Right atrium auricular region (tissue), 2 donors: ENCODE results near the gene DNAH8. TPM values are rescaled to one million over a fixed set of nuclear protein-coding genes. Genes with fewer than 3 reads are reported as not detected.

Source experiments
- DNase-seq: peaks from one replicate; pipeline ENCODE4 v3.0.0-alpha.2; 2019; ENCODE audit warnings: low spot score
- H3K27ac ChIP-seq, 2 donors: fragments of 200-600 bp; sonication (generic); 1 replicate in 1 of 2; 2 replicates in 1 of 2; pipeline ENCODE4 v1.5.1; 2016 to 2019
- H3K27me3 ChIP-seq, 2 donors: fragments of 200-600 bp; sonication (generic); one replicate each; pipeline versions ENCODE4 v1.5.1 to v1.6.0; 2017 to 2019
- H3K36me3 ChIP-seq: fragments of 200-600 bp; sonication (generic); one replicate; pipeline ENCODE4 v1.5.1; 2016
- H3K4me1 ChIP-seq, 2 donors: fragments of 200-600 bp; sonication (generic); one replicate each; pipeline versions ENCODE4 v1.5.1 to v1.6.0; 2017 to 2019
- H3K4me3 ChIP-seq, 2 donors: fragments of 200-600 bp; sonication (generic); 1 replicate in 1 of 2; 2 replicates in 1 of 2; pipeline ENCODE4 v1.5.1; 2017 to 2019; ENCODE audit warnings: mild to moderate bottlenecking in 1 of 2, moderate library complexity in 1 of 2
- H3K9me3 ChIP-seq, 2 donors: fragments of 200-600 bp; sonication (generic); one replicate each; pipeline ENCODE4 v1.5.1; 2019
- total RNA-seq, 2 donors: library from RNA; depleted of rRNA; stranded (reverse); fragments of >200 nt; gene quantifications; one replicate each; pipeline ENCODE4 v1.1.0, GENCODE V29; 2016
- TF ChIP-seq, protein P1 (sequence below), 2 donors: fragments of 200-600 bp; sonication (generic); IDR thresholded peaks; one replicate each; pipeline ENCODE4 v1.5.1; 2019; ENCODE audit warnings: antibody characterized with exemption in 2 of 2

Gene DNAH8
- total RNA-seq, 2 donors from 2014 or later: 0.04 TPM; not detected in 1

GRCh38 chr6:38852215-38852614 is 137.1 kb downstream of the DNAH8 start:
- Histone ChIP-seq H3K36me3 (no peaks in the 10 kb centered on the region), H3K4me3 (no peak overlapping the region), H3K9me3 (no peaks in the 10 kb centered on the region), H3K4me1 (no peaks in the 10 kb centered on the region), H3K27ac (no peak overlapping the region), H3K27me3 (no peaks in the 10 kb centered on the region)
- DNase-seq: no peak
- TF ChIP-seq, protein P1, sequence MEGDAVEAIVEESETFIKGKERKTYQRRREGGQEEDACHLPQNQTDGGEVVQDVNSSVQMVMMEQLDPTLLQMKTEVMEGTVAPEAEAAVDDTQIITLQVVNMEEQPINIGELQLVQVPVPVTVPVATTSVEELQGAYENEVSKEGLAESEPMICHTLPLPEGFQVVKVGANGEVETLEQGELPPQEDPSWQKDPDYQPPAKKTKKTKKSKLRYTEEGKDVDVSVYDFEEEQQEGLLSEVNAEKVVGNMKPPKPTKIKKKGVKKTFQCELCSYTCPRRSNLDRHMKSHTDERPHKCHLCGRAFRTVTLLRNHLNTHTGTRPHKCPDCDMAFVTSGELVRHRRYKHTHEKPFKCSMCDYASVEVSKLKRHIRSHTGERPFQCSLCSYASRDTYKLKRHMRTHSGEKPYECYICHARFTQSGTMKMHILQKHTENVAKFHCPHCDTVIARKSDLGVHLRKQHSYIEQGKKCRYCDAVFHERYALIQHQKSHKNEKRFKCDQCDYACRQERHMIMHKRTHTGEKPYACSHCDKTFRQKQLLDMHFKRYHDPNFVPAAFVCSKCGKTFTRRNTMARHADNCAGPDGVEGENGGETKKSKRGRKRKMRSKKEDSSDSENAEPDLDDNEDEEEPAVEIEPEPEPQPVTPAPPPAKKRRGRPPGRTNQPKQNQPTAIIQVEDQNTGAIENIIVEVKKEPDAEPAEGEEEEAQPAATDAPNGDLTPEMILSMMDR (IDR thresholded peaks at IDR 0.05): no peak

- no peaks in the 10 kb centered on the region for H3K9me3 ChIP-seq
- H3K36me3 ChIP-seq: no peaks in the 10 kb centered on the region
- TF ChIP-seq, protein P1 (IDR thresholded peaks at IDR 0.05): no peak
- H3K27ac ChIP-seq: no peak overlapping the region
- H3K4me3 ChIP-seq: no peak overlapping the region
- no peak for DNase-seq
- no peaks in the 10 kb centered on the region for H3K4me1 ChIP-seq
- H3K27me3 ChIP-seq: no peaks in the 10 kb centered on the region
Measured at GRCh38 chr6:38853236-38853635, 138.1 kb downstream of the DNAH8 start.

DNA sequence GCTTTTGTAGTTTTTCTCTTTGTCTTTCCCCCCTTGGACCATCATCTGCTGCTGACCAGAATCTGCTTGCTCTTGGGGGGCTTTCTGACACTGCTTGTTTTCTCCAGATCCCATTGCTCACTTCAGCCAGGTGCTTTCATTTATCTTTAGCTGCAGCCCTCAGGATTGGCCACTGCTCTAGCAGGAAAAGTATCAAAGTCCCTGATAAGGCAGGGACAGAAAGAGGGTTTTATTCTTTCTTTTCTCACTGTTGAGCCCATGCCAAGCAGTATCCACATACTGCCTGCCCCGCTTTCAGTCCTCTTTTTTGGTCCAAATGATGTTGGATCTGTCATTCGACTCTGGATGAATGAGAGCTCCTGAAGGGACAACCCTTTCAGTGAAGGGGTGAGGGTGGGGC is 141.4 kb downstream of the DNAH8 start:
- H3K36me3 ChIP-seq: no peaks in the 10 kb centered on the region
- no peaks in the 10 kb centered on the region for H3K4me1 ChIP-seq
- TF ChIP-seq, protein P1 (IDR thresholded peaks at IDR 0.05): no peak
- no peaks in the 10 kb centered on the region for H3K9me3 ChIP-seq
- no peak overlapping the region for H3K4me3 ChIP-seq
- no peaks in the 10 kb centered on the region for H3K27me3 ChIP-seq
- DNase-seq: no peak
- no peak overlapping the region for H3K27ac ChIP-seq

DNA sequence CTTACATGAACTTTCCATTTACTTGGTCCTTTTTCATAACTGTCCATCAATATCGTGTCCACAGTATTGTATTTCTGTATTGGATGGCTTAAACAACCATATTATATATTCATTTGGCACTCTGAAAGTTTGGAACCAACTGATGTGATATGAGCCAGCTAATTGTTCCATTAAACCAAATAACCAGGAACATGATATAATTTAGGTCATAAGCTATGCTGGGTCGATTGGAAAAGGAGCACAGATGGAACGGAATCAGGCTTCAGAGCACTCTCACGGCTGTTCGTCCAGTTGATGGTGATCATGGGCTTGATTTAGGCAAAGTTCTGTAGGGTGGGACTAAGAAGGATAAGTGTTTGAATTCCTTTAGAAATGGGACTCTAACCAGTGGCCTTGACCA is 142.7 kb downstream of the DNAH8 start:
- no peak overlapping the region for H3K27ac ChIP-seq
- H3K27me3 ChIP-seq: no peaks in the 10 kb centered on the region
- no peaks in the 10 kb centered on the region for H3K4me1 ChIP-seq
- no peak overlapping the region for H3K4me3 ChIP-seq
- no peaks in the 10 kb centered on the region for H3K36me3 ChIP-seq
- no peaks in the 10 kb centered on the region for H3K9me3 ChIP-seq
- DNase-seq: no peak
- TF ChIP-seq, protein P1 (IDR thresholded peaks at IDR 0.05): no peak

GRCh38 chr6:38860041-38860440 is 144.9 kb downstream of the DNAH8 start:
- TF ChIP-seq, protein P1 (IDR thresholded peaks at IDR 0.05): no peak
- no peak overlapping the region for H3K4me3 ChIP-seq
- no peaks in the 10 kb centered on the region for H3K36me3 ChIP-seq
- no peaks in the 10 kb centered on the region for H3K9me3 ChIP-seq
- no peaks in the 10 kb centered on the region for H3K4me1 ChIP-seq
- no peak for DNase-seq
- H3K27me3 ChIP-seq: no peaks in the 10 kb centered on the region
- no peak overlapping the region for H3K27ac ChIP-seq

GRCh38 chr6:38861926-38862401 is 146.9 kb downstream of the DNAH8 start:
- TF ChIP-seq, protein P1 (IDR thresholded peaks at IDR 0.05): no peak
- DNase-seq: no peak
- H3K36me3 ChIP-seq: no peaks in the 10 kb centered on the region
- no peak overlapping the region for H3K27ac ChIP-seq
- H3K4me1 ChIP-seq: no peaks in the 10 kb centered on the region
- H3K4me3 ChIP-seq: no peak overlapping the region
- H3K9me3 ChIP-seq: no peaks in the 10 kb centered on the region
- H3K27me3 ChIP-seq: no peaks in the 10 kb centered on the region
